ENCODE measurements around the gene UNC80. TPM values are rescaled to one million over a fixed set of nuclear protein-coding genes. Genes with fewer than 3 reads are reported as not detected.

Gene UNC80
- total and polyA plus RNA-seq, 2 donors (not counting 1 experiment from before 2014, with no cell fraction given) = not detected

GRCh38 chr2:209757163-209757562 is 14.5 kb upstream of the UNC80 start:
- H4K20me1 ChIP-seq (ENCODE audit: control insufficient read depth, insufficient read depth, low read length, poor library complexity, severe bottlenecking) = no peaks in the 10 kb centered on the region
- ATAC-seq (ENCODE audit: low read depth) (no peak), DNase-seq (no peak)
- no peaks in the 10 kb centered on the region for H3K9me3 Mint-ChIP-seq (ENCODE audit: insufficient read depth)
- CTCF ChIA-PET = no interaction called here
- no peak overlapping the region for H3K27ac ChIP-seq (ENCODE audit: low read length in 2 of 2)
- no peak overlapping the region for H3K4me3 ChIP-seq (ENCODE audit: control extremely low read depth in 1 of 5, extremely low read depth in 1 of 5, insufficient read depth in 1 of 5, low read depth in 2 of 5, low read length in 4 of 5)
- TF ChIP-seq CTCF (IDR thresholded peaks at IDR 0.05) = no peak
- TF ChIP-seq EZH2 (IDR thresholded peaks at IDR 0.05; ENCODE audit: borderline replicate concordance, insufficient read depth, low read depth, low read length, poor library complexity, severe bottlenecking) = no peak
- H3K9me3 ChIP-seq (ENCODE audit: control extremely low read depth in 1 of 3, control insufficient read depth in 2 of 3, insufficient read depth in 1 of 3, low read length in 2 of 3) = no peaks in the 10 kb centered on the region
- no peak overlapping the region for H3K9ac ChIP-seq (ENCODE audit: low read length)
- peaks cover 14% of the 10 kb centered on the region for H3K27me3 Mint-ChIP-seq
- H2AFZ ChIP-seq (ENCODE audit: insufficient read depth, low read depth, low read length, poor library complexity, severe bottlenecking) = no peak overlapping the region
- no peaks in the 10 kb centered on the region for H3K4me1 Mint-ChIP-seq
- no peaks in the 10 kb centered on the region for H3K4me1 ChIP-seq (ENCODE audit: control insufficient read depth in 2 of 2, insufficient read depth in 2 of 2, low read length in 2 of 2)
- H3K27me3 ChIP-seq (replicated peaks in 1 of 4; ENCODE audit: control extremely low read depth in 1 of 4, control insufficient read depth in 3 of 4, insufficient read depth in 4 of 4, low read length in 3 of 4) = peaks cover 0 to 3% (median 0%) of the 10 kb centered on the region in 4 experiments
- no peak overlapping the region for H3K4me2 ChIP-seq (replicated peaks; ENCODE audit: low read depth, low read length, poor library complexity, severe bottlenecking)
- H3K27ac Mint-ChIP-seq = no peak overlapping the region
- no peak overlapping the region for H3K4me3 Mint-ChIP-seq
- H3K36me3 ChIP-seq (replicated peaks in 1 of 2; ENCODE audit: control extremely low read depth in 1 of 2, control insufficient read depth in 1 of 2, extremely low read depth in 1 of 2, insufficient read depth in 2 of 2, low read length in 1 of 2) = no peaks in the 10 kb centered on the region
- POLR2A ChIA-PET = interaction anchor here (0.7 kb wide), 1 partner anchor 696 kb away, joined by 3 read pairs; no protein-coding TSS in a partner anchor
- intact Hi-C loops (cut with micrococcal nuclease) = no loop called here
- no peaks in the 10 kb centered on the region for H3K79me2 ChIP-seq (ENCODE audit: control insufficient read depth, insufficient read depth, low read length)

- H3K4me2 ChIP-seq (replicated peaks; ENCODE audit: low read depth, low read length, poor library complexity, severe bottlenecking) = no peak overlapping the region
- ChIA-PET POLR2A (no interaction called here), CTCF (interaction anchor here (0.8 kb wide), 1 partner anchor 8 kb away, joined by 3 read pairs; no protein-coding TSS in a partner anchor)
- Mint-ChIP-seq H3K9me3 (ENCODE audit: insufficient read depth) (no peaks in the 10 kb centered on the region), H3K4me1 (no peaks in the 10 kb centered on the region), H3K27me3 (peaks cover 7% of the 10 kb centered on the region), H3K27ac (no peak overlapping the region), H3K4me3 (no peak overlapping the region)
- H3K27ac ChIP-seq (ENCODE audit: low read length in 2 of 2) = no peak overlapping the region
- H3K27me3 ChIP-seq (replicated peaks in 1 of 4; ENCODE audit: control extremely low read depth in 1 of 4, control insufficient read depth in 3 of 4, insufficient read depth in 4 of 4, low read length in 3 of 4) = peaks cover 0 to 2% (median 0%) of the 10 kb centered on the region in 4 experiments
- TF ChIP-seq CTCF (IDR thresholded peaks at IDR 0.05) = no peak
- TF ChIP-seq EZH2 (IDR thresholded peaks at IDR 0.05; ENCODE audit: borderline replicate concordance, insufficient read depth, low read depth, low read length, poor library complexity, severe bottlenecking) = no peak
- no peaks in the 10 kb centered on the region for H3K9me3 ChIP-seq (ENCODE audit: control extremely low read depth in 1 of 3, control insufficient read depth in 2 of 3, insufficient read depth in 1 of 3, low read length in 2 of 3)
- H3K9ac ChIP-seq (ENCODE audit: low read length) = no peak overlapping the region
- no peaks in the 10 kb centered on the region for H4K20me1 ChIP-seq (ENCODE audit: control insufficient read depth, insufficient read depth, low read length, poor library complexity, severe bottlenecking)
- no peak overlapping the region for H3K4me3 ChIP-seq (ENCODE audit: control extremely low read depth in 1 of 5, extremely low read depth in 1 of 5, insufficient read depth in 1 of 5, low read depth in 2 of 5, low read length in 4 of 5)
- H3K4me1 ChIP-seq (ENCODE audit: control insufficient read depth in 2 of 2, insufficient read depth in 2 of 2, low read length in 2 of 2) = no peaks in the 10 kb centered on the region
- DNase-seq = no peak
- no peak overlapping the region for H2AFZ ChIP-seq (ENCODE audit: insufficient read depth, low read depth, low read length, poor library complexity, severe bottlenecking)
- H3K36me3 ChIP-seq (replicated peaks in 1 of 2; ENCODE audit: control extremely low read depth in 1 of 2, control insufficient read depth in 1 of 2, extremely low read depth in 1 of 2, insufficient read depth in 2 of 2, low read length in 1 of 2) = no peaks in the 10 kb centered on the region
- no CpG with 5 or more reads among the region's 2 CpGs for WGBS (ENCODE audit: insufficient coverage)
- no peak for ATAC-seq (ENCODE audit: low read depth)
- intact Hi-C loops (cut with micrococcal nuclease) = no loop called here
- no peaks in the 10 kb centered on the region for H3K79me2 ChIP-seq (ENCODE audit: control insufficient read depth, insufficient read depth, low read length)
Measured at GRCh38 chr2:209761566-209761965, 10.1 kb upstream of the UNC80 start.

Data from B cell (primary cell).